Muscle layer of colon (tissue), 2 donors: Measurements from ENCODE around the gene KIF26A.
A peak's percentile ranks its signal among the peaks of the same experiment; 100 is the strongest.

ENCODE experiments used
- H3K27ac ChIP-seq: one replicate; pipeline ENCODE4 v1.7.0; 2013; ENCODE audit warnings: low read depth, mild to moderate bottlenecking, low read length, moderate library complexity
- H3K27me3 ChIP-seq, 2 donors: one replicate each; pipeline ENCODE4 v1.7.0; 2013; ENCODE audit warnings: low read length in 2 of 2, mild to moderate bottlenecking in 2 of 2; ENCODE audit not compliant: insufficient read depth in 2 of 2, control insufficient read depth in 1 of 2
- H3K36me3 ChIP-seq: one replicate; pipeline ENCODE4 v1.7.0; 2013; ENCODE audit warnings: mild to moderate bottlenecking, low read length; ENCODE audit not compliant: insufficient read depth
- H3K4me1 ChIP-seq: one replicate; pipeline ENCODE4 v1.7.0; 2013; ENCODE audit warnings: mild to moderate bottlenecking, low read length; ENCODE audit not compliant: insufficient read depth
- H3K4me3 ChIP-seq, 2 donors: one replicate each; pipeline ENCODE4 v1.7.0; 2013; ENCODE audit warnings: low read length in 2 of 2, low read depth in 1 of 2, mild to moderate bottlenecking in 1 of 2, moderate library complexity in 1 of 2
- H3K9ac ChIP-seq: one replicate; pipeline ENCODE4 v1.7.0; 2013; ENCODE audit warnings: low read length
- H3K9me3 ChIP-seq: one replicate; pipeline ENCODE4 v1.7.0; 2013; ENCODE audit warnings: mild to moderate bottlenecking, low read length
- donor health status: abdominal sarcoma.
- donor health status: Adenocarcinoma of cecum.

KIF26A gene

DNA sequence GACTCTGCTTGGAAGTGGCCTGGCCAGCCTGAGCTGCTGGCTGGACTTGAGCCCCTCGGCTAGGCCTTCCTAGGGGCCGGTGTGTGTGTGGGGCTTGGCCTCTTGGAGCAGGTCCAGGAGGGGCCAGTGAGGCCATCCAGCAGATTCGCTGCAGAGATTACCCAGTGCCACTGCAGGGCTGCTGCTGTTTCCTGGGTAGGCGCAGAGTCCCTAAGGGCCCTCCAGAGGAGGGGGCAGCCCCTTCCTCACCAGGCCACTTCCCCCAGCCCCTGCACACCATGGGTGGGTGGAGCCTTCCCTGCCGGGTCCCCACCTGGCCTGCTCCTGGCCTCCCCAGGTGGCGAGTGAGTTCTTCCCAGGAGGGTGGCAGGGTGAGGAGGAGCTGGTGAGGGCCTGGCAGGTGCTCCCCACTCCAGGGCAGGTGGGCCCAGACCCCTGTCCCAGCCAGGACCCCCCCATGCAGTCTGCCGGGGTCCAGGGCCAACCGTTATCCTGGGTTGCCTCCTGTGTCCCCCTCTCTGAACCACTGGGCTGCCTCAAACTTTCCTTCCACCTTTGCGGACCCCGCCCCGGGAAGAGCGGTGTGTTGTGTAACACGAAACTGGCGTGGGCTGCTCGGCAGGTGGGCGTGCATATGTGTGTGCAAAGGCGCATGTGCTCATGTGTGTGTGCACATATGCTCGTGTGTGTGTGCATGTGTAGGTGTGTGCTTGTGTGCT lies 27.7 kb upstream of the KIF26A start:
- Histone ChIP-seq H3K27ac (no peak overlapping the region), H3K4me3 (no peak overlapping the region), H3K9me3 (no peaks in the 10 kb centered on the region), H3K27me3 (peaks cover 0 to under 1% of the 10 kb centered on the region in 2 donors), H3K4me1 (no peaks in the 10 kb centered on the region), H3K9ac (no peak overlapping the region), H3K36me3 (no peaks in the 10 kb centered on the region)

DNA sequence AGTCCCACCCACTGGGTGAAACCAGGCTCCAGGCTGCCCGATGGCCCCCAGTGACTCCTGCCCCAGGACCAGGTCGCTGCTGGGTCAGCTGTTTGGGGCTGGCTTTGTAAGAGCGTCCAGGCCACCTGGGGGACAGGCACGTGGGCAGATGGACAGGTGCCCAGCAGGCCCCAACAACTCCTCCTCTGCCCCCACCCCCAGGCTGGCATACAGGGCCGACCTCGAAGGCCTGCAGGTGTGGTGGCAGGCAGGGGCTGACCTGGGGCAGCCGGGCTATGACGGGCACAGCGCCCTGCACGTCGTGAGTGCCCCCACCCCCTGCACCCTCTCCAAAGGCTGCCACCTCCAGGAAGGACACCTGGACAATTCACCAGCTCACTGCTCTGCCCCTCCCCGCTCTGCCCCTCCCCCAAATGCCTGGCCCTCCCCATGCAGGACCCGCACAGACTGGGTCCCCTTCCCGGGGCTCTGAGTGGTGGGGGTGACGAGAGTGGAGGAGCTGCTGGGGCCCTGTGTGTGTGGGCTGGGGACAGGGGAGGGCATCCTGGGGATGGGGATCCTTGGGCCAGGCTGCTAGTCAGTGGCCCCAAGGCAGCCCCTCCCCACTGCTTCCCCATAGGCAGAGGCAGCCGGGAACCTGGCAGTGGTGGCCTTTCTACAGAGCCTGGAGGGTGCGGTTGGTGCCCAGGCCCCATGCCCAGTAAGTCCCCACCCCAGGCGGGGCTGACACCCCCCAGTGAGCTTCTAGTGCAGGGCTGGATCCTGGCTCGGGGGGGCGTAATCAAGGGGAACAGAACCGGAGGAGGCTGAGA lies 26.9 kb upstream of the KIF26A start:
- H3K27me3 ChIP-seq = peaks cover 0 to 9% of the 10 kb centered on the region in 2 donors
- H3K4me1 ChIP-seq = no peaks in the 10 kb centered on the region
- H3K9ac ChIP-seq = no peak overlapping the region
- no peaks in the 10 kb centered on the region for H3K36me3 ChIP-seq
- no peaks in the 10 kb centered on the region for H3K9me3 ChIP-seq
- H3K27ac ChIP-seq = no peak overlapping the region
- H3K4me3 ChIP-seq = no peak overlapping the region

DNA sequence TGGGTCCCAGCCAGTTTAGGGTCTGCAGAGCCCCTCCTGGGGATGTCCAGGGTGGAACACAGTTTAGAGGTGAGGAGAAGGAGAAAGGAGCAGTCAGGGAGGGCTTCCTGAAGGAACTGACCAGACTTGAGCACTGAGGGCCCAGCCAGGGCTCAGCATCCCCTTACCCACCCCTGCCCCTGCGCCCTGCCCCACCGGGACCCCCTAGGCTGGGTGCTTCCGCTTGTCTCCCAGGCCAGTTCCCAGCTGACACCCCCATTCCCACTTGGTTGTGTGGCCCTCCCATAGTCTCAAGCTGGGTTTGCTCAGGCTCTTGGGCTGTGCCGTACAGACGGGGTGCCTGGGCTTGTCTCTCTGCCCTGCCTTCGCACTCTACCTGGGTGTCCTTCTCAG lies 26.3 kb upstream of the KIF26A start:
- no peak overlapping the region for H3K27ac ChIP-seq
- H3K4me3 ChIP-seq = no peak overlapping the region
- no peaks in the 10 kb centered on the region for H3K9me3 ChIP-seq
- no peaks in the 10 kb centered on the region for H3K4me1 ChIP-seq
- no peaks in the 10 kb centered on the region for H3K36me3 ChIP-seq
- H3K27me3 ChIP-seq = peaks cover 0 to 12% of the 10 kb centered on the region in 2 donors
- H3K9ac ChIP-seq = no peak overlapping the region

DNA sequence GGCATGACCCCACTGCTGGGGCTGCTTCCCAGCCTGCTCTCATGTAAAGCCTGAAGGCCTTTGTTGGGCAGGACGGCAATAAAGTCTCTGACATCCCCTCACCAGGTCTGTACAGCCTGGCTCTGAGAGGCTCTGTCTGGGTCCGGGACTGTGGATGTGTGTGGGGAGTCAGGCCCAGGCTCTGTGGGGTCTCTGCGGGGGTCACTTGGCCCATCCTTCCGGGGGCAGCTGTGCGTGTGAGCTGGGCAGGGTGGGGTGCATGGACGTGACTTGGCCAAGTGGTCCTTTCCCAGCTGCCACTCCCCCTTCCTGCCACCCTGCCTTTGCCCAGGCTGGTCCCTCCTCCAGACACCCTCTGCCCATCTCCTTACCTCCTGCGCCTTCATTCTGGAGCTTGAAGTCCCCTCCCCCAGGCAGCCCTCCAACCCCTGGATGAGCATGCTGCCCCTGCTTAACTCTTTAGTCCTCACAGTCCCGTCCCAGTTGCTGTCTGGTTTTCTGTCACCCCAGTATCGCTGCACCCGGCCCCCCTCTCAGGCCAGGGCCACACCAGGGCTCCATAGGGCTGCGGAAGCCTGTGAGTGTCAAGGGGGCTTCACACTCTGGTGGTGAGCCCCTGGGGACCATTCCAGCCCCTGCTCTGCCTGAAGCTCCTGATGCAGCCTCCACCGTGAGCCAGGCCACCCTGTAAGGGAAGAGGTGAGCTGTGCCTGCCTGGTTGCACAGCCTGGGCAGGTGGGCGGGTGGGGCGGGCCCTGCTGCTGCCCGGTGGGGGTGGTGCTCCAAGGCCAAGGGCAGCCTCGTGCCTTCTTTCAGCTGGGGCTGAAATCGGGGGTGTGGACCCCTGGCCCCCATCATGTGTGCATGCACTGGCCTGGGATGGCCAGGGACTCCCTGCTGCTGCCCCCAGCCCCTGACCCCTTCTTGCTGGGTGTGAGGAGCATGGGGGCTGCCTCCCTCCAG lies 25.5 kb upstream of the KIF26A start:
- Histone ChIP-seq H3K4me3 (no peak overlapping the region), H3K27me3 (peaks cover 2 to 19% of the 10 kb centered on the region in 2 donors), H3K27ac (no peak overlapping the region)

DNA sequence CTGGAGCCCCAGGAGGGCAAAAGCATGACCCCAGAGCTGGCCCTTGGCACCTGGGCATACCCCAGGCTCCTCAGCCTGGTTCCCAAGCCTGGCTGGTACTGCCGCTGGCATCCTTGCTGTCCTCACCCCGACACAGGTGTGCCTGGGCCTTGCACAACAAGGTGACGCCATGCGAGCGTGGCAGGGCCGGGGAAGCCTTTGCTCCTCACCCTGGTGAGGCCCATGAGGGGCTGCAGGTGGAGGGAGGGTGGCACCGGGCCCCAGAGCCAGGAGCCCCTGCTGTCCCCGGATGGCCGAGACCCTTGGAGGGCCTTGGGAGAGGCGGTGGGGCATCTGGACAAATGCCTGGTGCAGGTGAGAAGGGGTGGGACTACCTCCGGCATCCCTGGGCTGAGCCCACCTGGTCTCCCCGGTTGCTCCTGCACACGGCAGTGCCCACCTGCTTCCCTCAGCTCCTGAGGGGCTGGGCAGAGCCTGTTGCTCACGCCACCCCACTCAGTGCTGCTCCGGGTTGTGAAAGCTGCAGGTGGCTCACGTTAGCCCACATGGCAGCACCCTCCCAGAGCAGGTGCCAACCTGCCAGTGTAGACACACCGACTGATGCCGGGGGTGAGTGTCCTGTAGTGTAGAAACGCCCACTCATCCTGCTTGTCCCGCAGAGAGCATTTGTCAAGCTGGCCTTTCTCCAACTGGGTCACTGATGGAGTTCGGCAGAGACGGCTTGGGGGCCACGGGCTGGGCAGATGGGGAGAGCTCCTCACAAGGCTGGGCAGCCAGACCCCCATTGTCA lies 24.6 kb upstream of the KIF26A start:
- Histone ChIP-seq H3K27ac (no peak overlapping the region), H3K4me3 (no peak overlapping the region), H3K9me3 (no peaks in the 10 kb centered on the region), H3K27me3 (peaks cover 3 to 29% of the 10 kb centered on the region in 2 donors), H3K9ac (no peak overlapping the region), H3K4me1 (no peaks in the 10 kb centered on the region), H3K36me3 (no peaks in the 10 kb centered on the region)

More for the DNA sequence above, 25.5 kb upstream of the KIF26A start:
- no peak overlapping the region for H3K9ac ChIP-seq
- H3K9me3 ChIP-seq = no peaks in the 10 kb centered on the region
- no peaks in the 10 kb centered on the region for H3K36me3 ChIP-seq
- no peaks in the 10 kb centered on the region for H3K4me1 ChIP-seq

DNA sequence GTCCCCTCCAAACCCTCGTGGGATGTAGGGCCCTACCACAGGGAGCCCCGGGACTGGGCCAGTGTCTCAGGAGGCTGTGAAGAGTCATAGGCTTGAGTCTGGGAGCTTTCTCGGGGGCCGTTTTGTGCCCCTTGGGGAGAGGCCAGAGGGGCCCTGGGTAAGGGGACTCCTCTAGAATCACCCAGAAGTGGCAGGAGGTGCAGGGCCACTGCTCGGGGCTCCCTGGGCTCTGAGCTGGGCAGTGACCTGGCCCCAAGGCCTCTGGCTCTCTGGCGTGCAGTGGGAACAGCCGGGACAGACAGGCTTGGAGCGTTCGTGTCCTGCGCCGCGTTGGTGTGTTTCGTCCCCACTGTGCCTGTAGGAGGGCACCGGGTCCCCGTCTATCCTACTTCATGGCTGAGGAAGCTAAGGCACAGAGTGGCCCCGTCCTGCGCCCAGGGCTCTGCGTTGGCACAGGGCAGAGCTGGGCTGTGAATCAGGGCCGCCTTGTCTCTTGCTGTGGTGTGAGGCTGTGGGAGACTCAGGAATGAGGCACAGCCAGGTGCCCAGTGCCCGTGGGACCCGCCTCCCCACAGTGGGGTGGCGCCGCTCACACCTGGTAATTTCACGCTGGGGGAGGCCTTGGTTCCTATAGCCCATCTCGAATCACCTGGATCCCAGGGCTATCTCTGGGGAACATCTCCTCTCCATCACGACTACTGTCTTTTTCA lies 23.8 kb upstream of the KIF26A start:
- H3K27ac ChIP-seq = no peak overlapping the region
- H3K27me3 ChIP-seq = peaks cover 3 to 36% of the 10 kb centered on the region in 2 donors
- H3K9ac ChIP-seq = no peak overlapping the region
- no peaks in the 10 kb centered on the region for H3K4me1 ChIP-seq
- H3K4me3 ChIP-seq = no peak overlapping the region
- H3K36me3 ChIP-seq = no peaks in the 10 kb centered on the region
- no peaks in the 10 kb centered on the region for H3K9me3 ChIP-seq

DNA sequence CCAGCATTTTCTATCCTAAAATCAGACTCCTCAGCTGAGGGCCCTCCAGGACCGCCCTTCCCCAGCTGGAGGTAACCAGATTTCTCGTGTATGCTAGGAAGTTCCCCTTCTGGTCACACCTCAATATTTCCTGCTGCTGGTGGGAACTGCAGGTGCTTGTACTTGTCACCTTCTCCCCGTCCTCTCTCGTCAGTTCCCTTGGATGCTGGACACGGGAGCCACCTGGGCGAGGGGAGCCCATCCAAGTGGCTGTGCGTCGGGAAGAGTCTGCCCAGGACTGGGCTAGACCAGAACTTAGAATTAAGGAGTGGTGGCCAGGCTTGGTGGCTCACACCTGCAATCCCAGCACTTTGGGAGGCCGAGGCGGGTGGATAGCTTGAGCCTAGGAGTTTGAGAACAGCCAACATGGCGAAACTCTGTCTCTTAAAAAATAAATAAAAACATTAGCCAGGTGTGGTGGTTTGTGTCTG lies 23.2 kb upstream of the KIF26A start:
- Histone ChIP-seq H3K9me3 (no peaks in the 10 kb centered on the region), H3K4me3 (no peak overlapping the region), H3K27me3 (peaks cover 3 to 41% of the 10 kb centered on the region in 2 donors), H3K4me1 (no peaks in the 10 kb centered on the region), H3K27ac (no peak overlapping the region), H3K9ac (no peak overlapping the region), H3K36me3 (no peaks in the 10 kb centered on the region)

DNA sequence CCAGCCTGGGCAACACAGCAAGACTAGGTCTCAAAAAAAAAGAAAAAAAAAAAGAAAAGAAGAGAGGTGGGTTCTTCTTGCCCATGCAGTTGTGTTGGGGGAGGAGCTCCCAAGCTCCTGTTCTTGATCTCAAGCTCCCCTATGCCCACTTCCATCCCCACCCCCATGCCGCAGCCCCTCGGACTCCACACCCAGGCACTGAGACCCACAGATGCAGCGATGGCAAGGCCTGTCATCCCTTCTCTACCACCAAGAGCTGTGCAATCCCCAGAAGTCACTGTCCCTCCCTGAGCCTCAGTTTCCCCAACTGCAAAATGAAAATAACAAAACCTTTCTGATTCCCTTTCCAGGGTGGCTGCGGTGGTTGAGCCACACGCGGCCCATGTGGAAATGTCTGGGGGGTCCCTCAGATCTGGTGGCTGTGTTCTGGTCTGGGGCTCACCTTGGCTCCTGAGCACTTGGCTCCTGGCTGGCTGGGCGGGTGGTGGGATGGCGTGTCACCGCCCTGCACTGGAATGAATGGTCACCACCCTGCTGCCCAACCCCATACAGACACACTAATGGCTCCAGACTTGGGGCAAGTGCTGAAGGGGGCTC lies 22.6 kb upstream of the KIF26A start:
- Histone ChIP-seq H3K4me1 (no peaks in the 10 kb centered on the region), H3K27ac (no peak overlapping the region), H3K27me3 (peaks cover 3 to 41% of the 10 kb centered on the region in 2 donors), H3K9ac (no peak overlapping the region), H3K4me3 (no peak overlapping the region), H3K9me3 (no peaks in the 10 kb centered on the region), H3K36me3 (no peaks in the 10 kb centered on the region)

DNA sequence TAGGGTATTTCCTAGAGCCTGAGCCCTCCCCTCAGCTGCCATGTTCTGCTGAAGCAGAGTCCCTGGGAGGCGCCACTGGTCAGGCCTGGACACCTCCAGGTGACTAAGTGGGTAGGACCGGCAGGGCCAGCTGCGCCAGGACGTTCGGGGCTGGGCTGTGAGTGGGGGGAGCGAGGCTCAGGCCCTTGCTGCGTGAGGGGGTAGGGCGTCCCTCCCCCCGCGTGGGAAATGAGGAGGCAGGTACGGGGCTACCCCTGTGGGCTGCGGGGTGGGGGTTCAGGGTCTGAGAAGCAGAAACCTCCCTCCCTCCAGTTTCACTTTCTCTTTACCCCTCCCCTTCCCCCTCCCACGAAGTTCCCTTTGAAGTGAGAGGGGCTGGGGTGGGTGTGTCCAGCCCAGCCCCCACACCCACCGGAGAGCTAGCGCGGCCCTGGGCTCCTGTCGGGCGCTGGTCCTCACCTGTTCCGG lies 22.1 kb upstream of the KIF26A start:
- no peak overlapping the region for H3K9ac ChIP-seq
- no peak overlapping the region for H3K27ac ChIP-seq
- no peaks in the 10 kb centered on the region for H3K4me1 ChIP-seq
- peaks cover 3 to 41% of the 10 kb centered on the region in 2 donors for H3K27me3 ChIP-seq
- no peaks in the 10 kb centered on the region for H3K9me3 ChIP-seq
- H3K36me3 ChIP-seq = no peaks in the 10 kb centered on the region
- peak overlapping the region in 1 of 2 donors; percentile 41 for H3K4me3 ChIP-seq
